ENCODE measurements around the gene PARVB.

The PARVB gene

GRCh38 chr22:44084044-44084772, 60.1 kb downstream of the PARVB start:
- TF ChIP-seq, protein P1, sequence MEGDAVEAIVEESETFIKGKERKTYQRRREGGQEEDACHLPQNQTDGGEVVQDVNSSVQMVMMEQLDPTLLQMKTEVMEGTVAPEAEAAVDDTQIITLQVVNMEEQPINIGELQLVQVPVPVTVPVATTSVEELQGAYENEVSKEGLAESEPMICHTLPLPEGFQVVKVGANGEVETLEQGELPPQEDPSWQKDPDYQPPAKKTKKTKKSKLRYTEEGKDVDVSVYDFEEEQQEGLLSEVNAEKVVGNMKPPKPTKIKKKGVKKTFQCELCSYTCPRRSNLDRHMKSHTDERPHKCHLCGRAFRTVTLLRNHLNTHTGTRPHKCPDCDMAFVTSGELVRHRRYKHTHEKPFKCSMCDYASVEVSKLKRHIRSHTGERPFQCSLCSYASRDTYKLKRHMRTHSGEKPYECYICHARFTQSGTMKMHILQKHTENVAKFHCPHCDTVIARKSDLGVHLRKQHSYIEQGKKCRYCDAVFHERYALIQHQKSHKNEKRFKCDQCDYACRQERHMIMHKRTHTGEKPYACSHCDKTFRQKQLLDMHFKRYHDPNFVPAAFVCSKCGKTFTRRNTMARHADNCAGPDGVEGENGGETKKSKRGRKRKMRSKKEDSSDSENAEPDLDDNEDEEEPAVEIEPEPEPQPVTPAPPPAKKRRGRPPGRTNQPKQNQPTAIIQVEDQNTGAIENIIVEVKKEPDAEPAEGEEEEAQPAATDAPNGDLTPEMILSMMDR (IDR thresholded peaks at IDR 0.05; ENCODE audit: low read depth, low read length): no peak
- H3K4me3 ChIP-seq (ENCODE audit: low read depth, low read length): no peak overlapping the region

DNA sequence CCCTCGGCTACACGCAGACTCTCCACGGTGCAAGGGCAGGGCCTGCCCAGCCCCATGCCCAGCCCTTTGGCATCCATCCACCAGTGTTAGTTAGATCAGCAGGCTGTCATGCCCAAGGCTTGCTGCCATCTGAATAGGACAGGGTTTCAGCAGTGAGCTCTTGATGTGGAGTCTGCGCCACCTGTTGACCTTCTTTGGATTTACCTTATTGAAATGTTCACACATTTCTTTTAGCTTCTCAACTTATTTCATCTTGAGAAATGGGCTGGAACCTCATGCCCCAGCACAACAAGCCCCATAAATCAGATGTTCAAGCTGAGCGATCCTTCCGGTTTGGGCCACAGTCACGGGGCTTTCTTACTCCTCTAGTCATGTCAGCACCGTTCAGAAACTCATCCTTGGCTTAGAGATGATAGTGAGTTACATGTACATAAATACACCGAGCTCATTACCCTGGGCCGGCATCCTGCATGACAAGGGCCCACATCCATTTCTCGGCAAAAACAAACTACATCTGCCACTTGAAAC, 61.7 kb downstream of the PARVB start:
- TF ChIP-seq, protein P1 (IDR thresholded peaks at IDR 0.05; ENCODE audit: low read depth, low read length): no peak
- H3K4me3 ChIP-seq (ENCODE audit: low read depth, low read length): no peak overlapping the region

DNA sequence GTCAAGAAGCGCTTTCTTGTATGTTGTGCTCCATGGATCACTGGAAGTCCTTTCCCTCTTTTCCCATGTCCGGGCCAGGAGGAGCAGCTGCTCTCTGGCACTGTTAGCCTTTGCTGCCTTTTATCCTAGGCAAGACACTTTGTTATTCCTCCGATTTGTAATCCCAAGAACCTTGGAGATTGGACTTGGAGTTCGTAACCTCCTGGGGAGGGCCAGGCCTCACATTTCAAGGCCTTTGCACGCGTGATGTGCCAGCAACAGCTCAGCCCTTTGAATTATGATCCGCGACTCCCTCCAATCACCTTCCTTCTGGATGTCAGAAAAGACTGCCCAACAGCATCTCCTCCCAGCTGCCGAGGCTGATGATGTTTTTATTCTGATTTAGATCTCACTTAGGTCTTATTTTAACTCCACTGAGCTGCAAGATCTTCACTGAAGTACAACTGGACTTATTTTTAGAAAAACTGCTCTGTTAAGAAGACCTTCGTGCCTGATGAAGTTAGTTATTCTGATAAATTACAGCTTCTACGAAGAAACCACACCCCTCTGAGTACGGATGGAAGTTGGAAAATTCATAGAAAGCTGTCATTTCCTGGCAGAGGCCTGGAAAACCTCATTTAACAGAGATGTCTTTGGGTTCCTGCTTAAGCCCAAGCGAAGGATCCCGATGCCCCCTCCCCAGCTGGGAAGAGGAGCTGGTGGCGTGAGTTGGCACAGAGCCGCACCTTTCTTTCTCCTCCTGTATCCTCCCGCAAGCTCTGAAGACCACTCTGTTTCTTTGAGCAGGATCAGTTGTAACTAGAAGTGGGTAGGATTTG, 62.4 kb downstream of the PARVB start:
- TF ChIP-seq, protein P1 (IDR thresholded peaks at IDR 0.05; ENCODE audit: low read depth, low read length): no peak
- H3K4me3 ChIP-seq (ENCODE audit: low read depth, low read length): no peak overlapping the region

GRCh38 chr22:44087089-44087430, 63.0 kb downstream of the PARVB start:
- no peak overlapping the region for H3K4me3 ChIP-seq (ENCODE audit: low read depth, low read length)
- TF ChIP-seq, protein P1 (IDR thresholded peaks at IDR 0.05; ENCODE audit: low read depth, low read length): no peak

GRCh38 chr22:44088976-44089570, 65.0 kb downstream of the PARVB start:
- no peak overlapping the region for H3K4me3 ChIP-seq (ENCODE audit: low read depth, low read length)
- TF ChIP-seq, protein P1 (IDR thresholded peaks at IDR 0.05; ENCODE audit: low read depth, low read length): no peak

DNA sequence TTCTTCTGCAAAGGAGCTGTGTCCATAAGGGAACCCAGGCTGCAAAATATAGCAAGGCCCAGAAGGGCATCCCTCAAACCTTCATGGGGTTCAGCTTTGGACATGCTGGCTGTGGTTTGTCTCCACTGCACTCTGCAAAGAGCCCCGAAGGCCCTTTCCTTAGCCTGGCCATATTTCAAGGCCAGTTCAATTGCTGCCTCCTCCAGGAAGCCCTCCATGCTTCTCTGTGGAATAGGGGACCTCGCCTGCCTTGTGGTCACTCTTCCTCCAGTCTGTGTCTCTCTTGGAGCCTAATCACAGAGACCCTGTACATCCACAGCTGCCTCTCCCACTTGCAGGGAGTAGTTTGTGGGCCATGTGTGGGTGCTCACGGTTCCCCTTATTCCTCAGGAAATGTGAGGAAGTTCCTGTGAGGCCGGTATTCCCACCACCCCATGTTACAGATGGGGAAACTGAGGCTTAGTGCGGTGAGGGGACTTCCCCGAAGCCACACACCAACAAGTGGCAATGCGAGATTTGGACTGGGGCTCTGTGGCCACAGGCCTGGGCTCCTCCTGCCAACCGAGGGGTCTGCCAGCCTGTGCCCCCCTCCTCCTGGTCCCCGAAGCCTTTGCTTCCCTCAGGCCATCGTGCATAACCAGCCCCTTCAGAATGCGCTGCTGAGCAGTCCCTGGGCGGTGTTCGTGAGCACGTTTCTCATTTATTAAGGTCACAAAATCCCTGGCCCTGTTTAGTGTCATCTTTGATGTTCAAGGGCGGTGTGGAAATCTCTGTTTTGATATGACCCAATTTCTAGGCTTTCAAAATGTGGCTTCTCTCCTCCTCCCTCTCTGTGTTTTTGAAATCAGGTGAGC, 65.8 kb downstream of the PARVB start:
- TF ChIP-seq, protein P1 (IDR thresholded peaks at IDR 0.05; ENCODE audit: low read depth, low read length): no peak
- no peak overlapping the region for H3K4me3 ChIP-seq (ENCODE audit: low read depth, low read length)
